NCI-H1694 (cell line): ENCODE measurements around the gene RAB31.

Source experiments
- DNase-seq: peaks from one replicate; lab custom pipeline; 2025; lab: John Stamatoyannopoulos, UW

Gene RAB31

GRCh38 chr18:9865764-9866490, 157.8 kb downstream of the RAB31 start:
- DNase-seq, result no peak

DNA sequence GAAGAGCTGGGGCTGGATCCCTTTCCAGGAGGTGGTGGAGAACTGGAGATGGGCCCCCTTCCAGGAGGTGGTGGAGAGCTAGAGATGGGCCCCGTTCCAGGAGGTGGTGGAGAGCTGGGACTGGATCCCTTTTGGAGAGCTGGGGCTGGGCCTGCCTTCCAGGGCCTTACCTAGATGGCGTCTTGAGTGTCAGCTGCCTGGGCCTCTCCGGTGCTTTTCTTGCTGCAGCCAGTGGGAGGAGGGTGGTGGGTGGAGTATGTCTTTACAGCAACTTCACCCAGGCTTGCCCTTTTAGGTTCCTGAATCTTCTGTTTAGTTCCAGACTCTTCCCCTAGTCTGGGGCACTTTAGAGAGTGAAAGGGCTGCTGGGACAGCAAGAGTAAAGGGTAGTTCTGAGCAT, 158.5 kb downstream of the RAB31 start:
- DNase-seq, result no peak

DNA sequence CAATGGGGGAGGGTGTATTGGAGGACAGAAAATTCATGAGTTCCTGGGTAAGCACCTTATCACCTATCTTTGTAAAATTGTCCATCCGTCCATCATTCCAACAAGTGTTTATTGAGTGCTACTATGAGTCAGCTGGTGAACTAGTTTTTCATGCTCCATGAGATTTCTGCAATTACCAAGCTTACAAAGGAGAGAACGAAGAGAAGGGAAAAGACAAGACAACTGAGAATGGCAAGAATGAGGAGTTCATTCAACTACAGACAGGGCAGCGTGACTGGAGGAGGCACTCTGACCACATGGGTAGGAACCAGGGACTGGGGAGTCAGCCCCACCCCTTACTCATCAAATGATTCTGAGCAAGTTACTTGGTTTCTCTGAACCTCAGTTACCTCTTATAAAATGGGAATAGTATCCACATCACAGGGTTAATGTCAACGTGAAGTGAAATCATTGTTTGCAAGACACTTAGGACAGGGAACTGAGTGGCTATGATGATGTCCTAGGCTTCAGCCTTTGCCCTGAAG, 159.0 kb downstream of the RAB31 start:
- no peak for DNase-seq

DNA sequence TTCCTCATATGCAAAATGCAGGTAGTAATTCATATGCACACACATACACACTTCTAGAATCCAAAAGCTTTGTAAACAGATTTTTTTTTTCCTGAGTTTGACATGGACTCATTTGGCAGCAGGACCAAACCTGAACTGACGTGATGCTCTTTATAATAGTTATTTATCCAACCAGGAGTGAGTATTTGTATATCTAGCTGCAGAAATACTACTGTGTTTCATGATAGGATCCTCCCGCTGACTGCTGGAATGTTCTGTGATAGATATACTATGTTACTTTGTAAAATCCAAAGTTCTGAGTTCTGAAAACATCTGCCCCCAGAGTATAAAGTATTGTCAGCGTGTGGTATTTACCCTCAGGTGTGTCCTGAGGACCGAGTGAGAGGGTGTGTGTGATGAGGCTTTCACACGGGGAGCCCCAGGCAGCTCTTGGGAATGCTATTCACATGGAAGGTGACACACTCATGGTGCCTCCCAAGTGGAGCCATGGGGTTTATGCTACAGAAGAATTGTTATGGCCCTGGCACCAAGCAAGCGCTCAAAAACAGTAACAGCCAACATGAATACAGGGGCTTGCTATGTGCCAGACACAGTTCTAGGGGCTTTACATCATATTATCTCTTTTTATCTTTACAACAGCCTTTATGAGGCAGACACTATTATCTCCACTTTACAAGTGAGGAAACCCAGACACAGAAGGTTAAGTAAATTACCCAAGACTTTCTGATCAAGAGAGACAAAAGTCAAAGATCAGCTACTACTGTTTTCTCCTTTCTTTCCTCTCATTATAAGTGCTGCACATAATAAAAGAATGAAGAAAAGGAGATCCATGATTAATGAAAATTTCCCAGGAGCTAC, 161.0 kb downstream of the RAB31 start:
- no peak for DNase-seq

GRCh38 chr18:9869715-9870430, 161.8 kb downstream of the RAB31 start:
- DNase-seq, result no peak

DNA sequence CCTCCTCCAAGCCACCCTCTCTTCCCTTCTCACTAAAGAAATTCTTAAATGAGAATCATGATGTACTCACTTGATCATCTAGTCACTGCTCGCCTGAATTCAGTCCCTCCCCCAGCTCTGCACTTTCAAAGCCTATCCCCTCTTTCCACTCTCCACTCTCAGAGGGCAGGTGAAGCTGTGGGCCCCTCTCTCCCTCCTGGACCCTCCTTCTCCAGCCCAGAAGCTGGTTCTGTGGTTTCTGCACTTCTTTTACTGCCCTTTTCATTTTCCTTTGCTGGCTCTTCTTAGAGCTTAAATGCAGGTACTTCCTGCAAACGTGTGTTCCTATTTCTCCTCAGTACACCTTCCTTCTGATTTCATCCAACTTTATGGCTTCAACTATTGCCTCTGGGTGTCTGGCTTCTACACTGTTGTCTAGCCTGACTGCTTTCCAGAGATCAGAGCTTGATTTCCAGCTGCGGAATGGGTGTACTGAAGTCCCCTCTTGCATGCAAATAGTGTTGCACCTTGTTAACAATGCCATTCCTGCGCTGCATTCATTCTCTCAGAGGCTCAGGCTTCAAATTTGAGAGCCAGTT, 162.4 kb downstream of the RAB31 start:
- DNase-seq, result no peak

DNA sequence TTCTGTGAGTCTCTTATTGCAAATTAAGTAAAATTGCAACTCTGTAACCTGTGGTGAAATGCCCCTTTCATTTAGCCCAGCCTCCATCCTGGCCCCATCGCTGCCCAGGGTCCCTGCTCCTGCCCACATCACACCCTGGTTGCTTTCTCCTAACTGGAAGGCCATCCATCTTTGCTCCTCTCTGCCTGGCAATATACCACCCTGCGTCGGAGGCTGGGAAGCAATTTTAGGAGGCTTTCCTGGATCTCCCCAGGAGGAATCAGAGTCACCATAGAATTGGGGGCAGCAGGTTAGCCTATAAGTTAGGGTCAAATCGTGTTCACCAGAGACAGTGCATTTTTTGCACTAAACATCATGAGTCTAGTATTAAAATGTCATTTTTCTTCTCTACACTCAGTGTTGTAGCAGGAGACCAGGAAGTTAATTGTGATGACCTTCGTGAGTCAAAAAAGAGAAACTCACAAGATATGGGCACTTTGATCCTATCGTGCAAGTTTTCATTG, 163.2 kb downstream of the RAB31 start:
- DNase-seq, result no peak

GRCh38 chr18:9872823-9873222, 164.7 kb downstream of the RAB31 start:
- DNase-seq, result no peak

- no peak for DNase-seq
Observed at GRCh38 chr18:9874728-9875127, 166.6 kb downstream of the RAB31 start.

DNA sequence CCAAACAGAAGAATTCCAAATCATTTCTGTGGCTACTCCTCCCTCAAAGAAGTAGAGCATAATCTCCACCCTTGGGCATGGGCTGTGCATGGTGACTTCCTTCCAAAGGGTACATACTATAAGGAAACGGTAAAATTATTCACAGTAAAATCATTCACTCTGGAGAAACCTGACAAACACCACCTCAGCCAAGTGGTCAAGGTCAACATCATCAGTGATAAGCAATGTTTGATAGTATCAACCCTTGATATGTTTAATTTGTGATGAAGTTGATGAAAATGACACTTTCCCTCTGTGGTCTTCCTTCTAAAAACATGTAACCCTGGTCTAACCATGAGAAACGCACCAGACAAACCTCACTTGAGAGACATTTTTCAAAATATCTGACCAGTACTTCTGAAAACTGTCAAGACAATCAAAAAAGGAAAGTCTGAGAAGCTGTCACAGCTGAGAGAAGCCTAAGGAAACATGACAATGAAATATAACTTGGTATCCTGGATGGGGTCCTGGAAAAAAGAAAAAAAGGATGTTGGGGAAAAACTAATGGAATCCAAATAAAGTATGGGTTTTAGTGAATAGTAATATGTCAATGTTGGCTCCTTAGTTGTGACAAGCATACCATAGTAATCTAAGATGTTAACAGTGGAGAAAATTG, 168.2 kb downstream of the RAB31 start:
- no peak for DNase-seq

- DNase-seq, result no peak
Observed at GRCh38 chr18:9876867-9877654, 169.0 kb downstream of the RAB31 start.

DNA sequence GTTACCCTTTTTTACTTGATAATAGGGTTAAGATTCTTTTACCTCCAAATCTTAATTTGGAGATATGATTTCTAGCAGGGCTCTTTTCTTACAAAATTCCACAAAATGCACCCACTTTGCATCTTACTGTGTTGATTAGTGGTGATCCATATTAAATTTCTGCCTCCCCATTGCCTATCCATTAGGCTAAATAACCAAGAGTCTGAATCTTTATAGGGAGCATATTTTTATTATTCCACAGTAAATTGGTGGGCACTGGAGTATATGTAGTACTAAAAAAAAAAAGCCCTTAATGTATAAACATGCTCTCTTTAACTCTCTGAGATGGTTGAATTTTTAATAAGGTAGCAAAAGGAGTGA, 169.5 kb downstream of the RAB31 start:
- DNase-seq, result no peak

DNA sequence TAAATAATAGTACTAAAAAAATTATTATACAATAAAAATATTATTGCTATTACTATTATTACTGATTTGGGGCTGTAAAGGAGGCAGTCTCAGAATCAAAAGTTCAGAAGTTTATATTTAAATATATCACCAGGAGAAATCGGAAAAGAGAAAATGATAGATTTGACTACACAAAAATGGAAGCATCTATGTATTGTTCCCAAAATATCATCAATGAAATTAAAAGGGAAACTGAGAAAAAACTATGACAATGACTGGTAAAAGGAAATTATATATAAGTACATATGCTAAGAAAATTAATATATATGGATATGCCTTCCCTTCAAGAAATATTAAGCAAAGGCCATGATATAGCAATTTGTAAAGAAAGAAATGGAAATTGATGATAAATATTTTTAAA, 170.0 kb downstream of the RAB31 start:
- no peak for DNase-seq

- DNase-seq, result no peak
Observed at GRCh38 chr18:9878783-9879242, 170.7 kb downstream of the RAB31 start.

- DNase-seq, result no peak
Observed at GRCh38 chr18:9884090-9884489, 176.0 kb downstream of the RAB31 start.

GRCh38 chr18:9884532-9885140, 176.5 kb downstream of the RAB31 start:
- DNase-seq, result no peak

- DNase-seq, result no peak
Observed at GRCh38 chr18:9885170-9886004, 177.3 kb downstream of the RAB31 start, which contains the start of gene TXNDC2. TXNDC2 (plus strand) TSS chr18:9885973; CDS start chr18:9886681, 708 bp downstream.

DNA sequence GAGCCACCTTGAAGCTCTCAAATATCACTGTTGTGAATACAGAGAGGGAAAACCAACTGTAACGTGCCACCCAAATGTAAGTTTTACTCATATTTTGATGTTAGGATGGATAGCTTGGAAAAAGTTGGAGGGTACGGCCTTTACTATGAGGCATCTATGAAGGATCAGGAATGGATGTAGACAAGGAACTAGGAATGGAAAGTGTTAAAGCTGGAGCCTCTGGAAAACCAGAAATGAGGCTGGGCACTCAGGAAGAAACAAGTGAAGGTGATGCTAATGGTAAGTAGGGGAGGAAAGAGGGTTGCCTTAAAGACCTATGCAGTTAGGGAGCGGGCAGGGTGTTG, 177.9 kb downstream of the RAB31 start:
- DNase-seq, result no peak

- no peak for DNase-seq
Observed at GRCh38 chr18:9887992-9888391, 179.9 kb downstream of the RAB31 start.
